ENCODE measurements around the gene STAT5A.
"Not testable (repeated sequence)": the region's sequence is repeated elsewhere in the genome, so short reads cannot be mapped to it uniquely, and the experiment has no call there.

The STAT5A gene

GRCh38 chr17:42287977-42288802, at the start of gene STAT5A:
STAT5A (plus strand) TSS chr17:42288498; CDS start chr17:42289412, 914 bp downstream.
- Histone ChIP-seq H3K27ac (peak within 1 kb of the TSS; percentile 82), H3K9ac (peak within 1 kb of the TSS; percentile 80), H3K4me3 (peak within 1 kb of the TSS; percentile 77), H4K20me1 (peaks cover 22% of the 10 kb centered on the region), H3K27me3 (peaks cover 4% of the 10 kb centered on the region; the same call in 1 of the 2 replicates), H3K4me2 (peak within 1 kb of the TSS; percentile 89), H3K4me1 (peaks cover 53% of the 10 kb centered on the region), H3K9me3 (no peaks in the 10 kb centered on the region), H3K36me3 (peaks cover 27% of the 10 kb centered on the region)
- no peak for TF ChIP-seq Cebpa-rat (IDR thresholded peaks at IDR 0.05)

- H3K36me3 ChIP-seq, H3K9me3 ChIP-seq, H3K4me3 ChIP-seq, H3K4me2 ChIP-seq, H3K9ac ChIP-seq, H3K27me3 ChIP-seq, H3K27ac ChIP-seq: not testable (repeated sequence)
- H4K20me1 ChIP-seq, result peaks cover 68% of the 10 kb centered on the region
- H3K4me1 ChIP-seq, result peaks cover 19% of the 10 kb centered on the region
These were observed 48.7 kb upstream of the STAT5A start for GRCh38 chr17:42239576-42239975.

GRCh38 chr17:42240201-42240600, 48.1 kb upstream of the STAT5A start:
- H3K4me1 ChIP-seq, result peaks cover 13% of the 10 kb centered on the region
- no peaks in the 10 kb centered on the region for H3K27me3 ChIP-seq
- no peak for TF ChIP-seq Cebpa-rat (IDR thresholded peaks at IDR 0.05)
- no peaks in the 10 kb centered on the region for H3K9me3 ChIP-seq
- H3K36me3 ChIP-seq, result 0 out of 2 replicates have a peak, but pooled peaks cover 4% of the 10 kb centered on the region
- peaks cover 68% of the 10 kb centered on the region for H4K20me1 ChIP-seq
- H3K27ac ChIP-seq, result no peak overlapping the region
- H3K4me3 ChIP-seq, result no peak overlapping the region
- H3K4me2 ChIP-seq, result no peak overlapping the region
- H3K9ac ChIP-seq, result no peak overlapping the region

- H3K9ac ChIP-seq, H3K4me2 ChIP-seq, H3K4me1 ChIP-seq, H3K27ac ChIP-seq, H3K36me3 ChIP-seq, H3K9me3 ChIP-seq, H3K27me3 ChIP-seq, H3K4me3 ChIP-seq: not testable (repeated sequence)
- H4K20me1 ChIP-seq, result peaks cover 68% of the 10 kb centered on the region
These were observed 47.4 kb upstream of the STAT5A start for GRCh38 chr17:42240863-42241262.

GRCh38 chr17:42241871-42242270, 46.4 kb upstream of the STAT5A start:
- TF ChIP-seq Cebpa-rat (IDR thresholded peaks at IDR 0.05), result no peak
- H3K9ac ChIP-seq, result no peak overlapping the region
- peaks cover 61% of the 10 kb centered on the region for H4K20me1 ChIP-seq
- no peak overlapping the region for H3K27ac ChIP-seq
- H3K4me1 ChIP-seq, result peaks cover 13% of the 10 kb centered on the region; the same call in 1 of the 2 replicates
- 0 out of 2 replicates have a peak, but pooled peaks cover 4% of the 10 kb centered on the region for H3K36me3 ChIP-seq
- H3K27me3 ChIP-seq, result no peaks in the 10 kb centered on the region
- no peaks in the 10 kb centered on the region for H3K9me3 ChIP-seq
- H3K4me3 ChIP-seq, result no peak overlapping the region
- H3K4me2 ChIP-seq, result no peak overlapping the region

- Histone ChIP-seq H3K4me1 (peaks cover 23% of the 10 kb centered on the region), H4K20me1 (peaks cover 49% of the 10 kb centered on the region), H3K4me2 (no peak overlapping the region), H3K36me3 (peaks cover 5% of the 10 kb centered on the region; the same call in 1 of the 2 replicates), H3K4me3 (no peak overlapping the region), H3K9me3 (no peaks in the 10 kb centered on the region), H3K27ac (no peak overlapping the region), H3K27me3 (no peaks in the 10 kb centered on the region), H3K9ac (no peak overlapping the region)
- TF ChIP-seq Cebpa-rat (IDR thresholded peaks at IDR 0.05), result no peak
These were observed 44.8 kb upstream of the STAT5A start for GRCh38 chr17:42243493-42243982.

- H3K9ac ChIP-seq, H3K27me3 ChIP-seq, H3K27ac ChIP-seq, H3K36me3 ChIP-seq, H3K4me2 ChIP-seq, H3K9me3 ChIP-seq, H3K4me3 ChIP-seq: not testable (repeated sequence)
- Histone ChIP-seq H4K20me1 (peaks cover 44% of the 10 kb centered on the region), H3K4me1 (peaks cover 23% of the 10 kb centered on the region)
These were observed 44.2 kb upstream of the STAT5A start for GRCh38 chr17:42244116-42244515.

DNA sequence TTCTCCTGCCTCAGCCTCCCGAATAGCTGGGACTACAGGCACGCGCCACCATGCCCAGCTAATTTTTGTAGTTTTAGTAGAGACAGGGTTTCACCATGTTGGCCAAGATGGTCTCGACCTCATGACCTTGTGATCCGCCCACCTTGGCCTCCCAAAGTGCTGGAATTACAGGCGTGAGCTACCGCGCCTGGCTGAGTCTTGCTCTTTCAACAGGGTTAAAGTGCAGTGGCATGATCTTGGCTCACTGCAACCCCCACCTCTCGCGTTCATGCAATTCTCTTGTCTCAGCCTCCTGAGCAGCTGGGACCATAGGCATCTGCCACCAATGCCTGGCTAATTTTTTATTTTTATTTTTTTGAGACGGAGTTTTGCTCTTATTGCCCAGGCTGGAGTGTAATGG, 43.1 kb upstream of the STAT5A start:
- Histone ChIP-seq H4K20me1 (peaks cover 37% of the 10 kb centered on the region), H3K4me1 (peaks cover 32% of the 10 kb centered on the region)

DNA sequence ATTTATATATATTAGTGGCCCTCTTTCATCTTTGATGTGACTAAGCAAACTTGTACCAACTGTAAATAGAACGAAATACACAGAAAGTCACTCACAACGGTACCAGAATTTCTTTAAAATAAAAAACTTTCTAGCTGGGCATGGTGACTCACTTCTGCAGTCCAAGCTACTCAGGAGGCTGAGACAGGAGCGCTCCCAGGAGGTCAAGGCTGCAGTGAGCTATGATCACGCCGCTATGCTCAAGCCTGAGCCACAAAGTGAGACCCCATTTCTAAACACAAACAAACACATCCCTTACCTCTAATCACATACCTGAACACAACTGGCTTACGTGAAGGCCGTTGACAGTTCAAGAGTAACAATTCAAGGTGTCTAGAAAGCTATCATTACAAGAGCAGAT, 41.8 kb upstream of the STAT5A start:
- no peak overlapping the region for H3K27ac ChIP-seq
- H3K9ac ChIP-seq, result no peak overlapping the region
- peaks cover 5% of the 10 kb centered on the region; the same call in 1 of the 2 replicates for H3K36me3 ChIP-seq
- H4K20me1 ChIP-seq, result peaks cover 27% of the 10 kb centered on the region
- H3K4me1 ChIP-seq, result peaks cover 34% of the 10 kb centered on the region
- no peaks in the 10 kb centered on the region for H3K27me3 ChIP-seq
- H3K9me3 ChIP-seq, result no peaks in the 10 kb centered on the region
- H3K4me3 ChIP-seq, result no peak overlapping the region
- TF ChIP-seq Cebpa-rat (IDR thresholded peaks at IDR 0.05), result no peak
- no peak overlapping the region for H3K4me2 ChIP-seq

More for the DNA sequence above, 43.1 kb upstream of the STAT5A start:
- H3K9me3 ChIP-seq, H3K9ac ChIP-seq, H3K36me3 ChIP-seq, H3K27me3 ChIP-seq, H3K4me2 ChIP-seq, H3K4me3 ChIP-seq, H3K27ac ChIP-seq: not testable (repeated sequence)

GRCh38 chr17:42247734-42248133, 40.6 kb upstream of the STAT5A start:
- H3K27ac ChIP-seq, result peak overlapping the region; percentile 88
- peaks cover 34% of the 10 kb centered on the region for H3K4me1 ChIP-seq
- H3K4me3 ChIP-seq, result no peak overlapping the region; the same call in 1 of the 2 replicates
- peak overlapping the region; percentile 72; the same call in 1 of the 2 replicates for H3K9ac ChIP-seq
- H3K36me3 ChIP-seq, result peaks cover 5% of the 10 kb centered on the region; the same call in 1 of the 2 replicates
- H4K20me1 ChIP-seq, result peaks cover 15% of the 10 kb centered on the region; the same call in 1 of the 2 replicates
- H3K4me2 ChIP-seq, result peak overlapping the region; percentile 93
- TF ChIP-seq Cebpa-rat (IDR thresholded peaks at IDR 0.05), result no peak
- no peaks in the 10 kb centered on the region for H3K27me3 ChIP-seq
- no peaks in the 10 kb centered on the region for H3K9me3 ChIP-seq

Measured in BLaER1 (cell line).